Panc1 (cell line): ENCODE data around the gene HTT. TPM values are rescaled to one million over a fixed set of nuclear protein-coding genes. Genes with fewer than 3 reads are reported as not detected.
A peak's percentile ranks its signal among the peaks of the same experiment; 100 is the strongest.

Experiments
- ATAC-seq: fragments of 200-7000 bp; cut with Tn5 transposase; 2 replicates; pipeline ENCODE4 v1.9.1; 2020; ENCODE audit warnings: mild to moderate bottlenecking, moderate library complexity
- BruUV-seq: library from RNA; stranded (reverse); fragments of 400-500 nt; replicated peaks from 2 replicates; lab custom pipeline; 2021; lab: Mats Ljungman, UMichigan
- CTCF ChIA-PET: fragments of 300-600 bp; sonication (Branson Sonifier 250); formaldehyde crosslinking; loops from one replicate; lab custom pipeline; 2022; ENCODE audit warnings: antibody characterized with exemption; lab: Charles Lee
- POLR2A ChIA-PET: fragments of 300-600 bp; sonication (Branson Sonifier 250); formaldehyde crosslinking; loops from one replicate; lab custom pipeline; 2022; ENCODE audit warnings: antibody characterized with exemption; lab: Charles Lee
- DNase-seq: peaks from one replicate; pipeline ENCODE4 v3.0.0-alpha.2; 2010; ENCODE audit warnings: low read depth, low spot score
- H3K27ac ChIP-seq: 2 replicates; pipeline ENCODE4 v1.5.1; 2011; ENCODE audit warnings: mild to moderate bottlenecking, low read length, inconsistent platforms
- H3K27me3 ChIP-seq: fragments of 200-500 bp; sonication (Bioruptor generic); 2 replicates; pipeline ENCODE4 v1.6.0; 2014; ENCODE audit warnings: low read length, inconsistent platforms; ENCODE audit not compliant: control insufficient read depth, insufficient read depth
- H3K36me3 ChIP-seq: fragments of 200-500 bp; sonication (Bioruptor generic); 2 replicates; pipeline ENCODE4 v1.5.1; 2014; ENCODE audit warnings: inconsistent platforms, mild to moderate bottlenecking, low read length, moderate library complexity; ENCODE audit not compliant: control insufficient read depth, insufficient read depth
- H3K4me1 ChIP-seq: 2 replicates; pipeline ENCODE4 v1.5.1; 2011; ENCODE audit warnings: inconsistent platforms, mild to moderate bottlenecking, low read length, moderate library complexity; ENCODE audit not compliant: control insufficient read depth, insufficient read depth
- H3K4me3 ChIP-seq, 2 experiments: 2 replicates each; pipeline ENCODE4 v1.5.1; 2011 to 2012; ENCODE audit warnings: low read depth in 2 of 2, low read length in 2 of 2, mild to moderate bottlenecking in 2 of 2, inconsistent platforms in 1 of 2, moderate library complexity in 1 of 2
- H3K9me3 ChIP-seq: fragments of 200-500 bp; sonication (Bioruptor generic); 2 replicates; pipeline ENCODE4 v1.5.1; 2014; ENCODE audit warnings: low read depth, mild to moderate bottlenecking, inconsistent platforms, low read length, moderate library complexity; ENCODE audit not compliant: control insufficient read depth, insufficient read depth
- POLR2AphosphoS5 ChIP-seq: IDR thresholded peaks from 2 replicates; pipeline ENCODE4 v1.6.1; 2012; ENCODE audit warnings: mild to moderate bottlenecking, low read depth, low read length, moderate library complexity
- SIN3A ChIP-seq: IDR thresholded peaks from 2 replicates; pipeline ENCODE4 v1.6.1; 2012; ENCODE audit warnings: low read depth, mild to moderate bottlenecking, low read length, moderate library complexity, borderline replicate concordance; ENCODE audit not compliant: insufficient read depth
- TCF7L2 ChIP-seq: IDR thresholded peaks from 2 replicates; pipeline ENCODE4 v1.6.1; 2011; ENCODE audit warnings: mild to moderate bottlenecking, low read depth, low read length, inconsistent platforms
- in situ Hi-C: cut with HindIII; loops from 2 replicates; pipeline ENCODE4 v1.10.0; 2016; ENCODE audit warnings: low sequenced_read_pairs, low pct_unique_long_range_greater_than_20kb
- intact Hi-C: fragments of 100-400 bp; cut with micrococcal nuclease; formaldehyde crosslinking; loops from one replicate; pipeline ENCODE4 v1.10.0; 2022; ENCODE audit not compliant: unreplicated experiment
- total RNA-seq: library from RNA; stranded (reverse); gene quantifications from one replicate; pipeline ENCODE4 v1.2.1, GENCODE V29; 2021; ENCODE audit not compliant: unreplicated experiment
- TF ChIP-seq, protein P1 (sequence below), 2 experiments: IDR thresholded peaks; 2 replicates each; pipeline ENCODE4 v1.6.1; 2011 to 2012; ENCODE audit warnings: low read depth in 2 of 2, control low read depth in 1 of 2, low read length in 1 of 2, mild to moderate bottlenecking in 1 of 2, moderate library complexity in 1 of 2; ENCODE audit not compliant: insufficient read depth in 1 of 2
- TF ChIP-seq, protein P2 (sequence below): fragments of 450-650 bp; IDR thresholded peaks from 2 replicates; pipeline ENCODE4 v1.5.1; 2017; ENCODE audit warnings: mild to moderate bottlenecking

HTT gene
- total RNA-seq, 1 experiment from 2014 or later, result 24.7 TPM

DNA sequence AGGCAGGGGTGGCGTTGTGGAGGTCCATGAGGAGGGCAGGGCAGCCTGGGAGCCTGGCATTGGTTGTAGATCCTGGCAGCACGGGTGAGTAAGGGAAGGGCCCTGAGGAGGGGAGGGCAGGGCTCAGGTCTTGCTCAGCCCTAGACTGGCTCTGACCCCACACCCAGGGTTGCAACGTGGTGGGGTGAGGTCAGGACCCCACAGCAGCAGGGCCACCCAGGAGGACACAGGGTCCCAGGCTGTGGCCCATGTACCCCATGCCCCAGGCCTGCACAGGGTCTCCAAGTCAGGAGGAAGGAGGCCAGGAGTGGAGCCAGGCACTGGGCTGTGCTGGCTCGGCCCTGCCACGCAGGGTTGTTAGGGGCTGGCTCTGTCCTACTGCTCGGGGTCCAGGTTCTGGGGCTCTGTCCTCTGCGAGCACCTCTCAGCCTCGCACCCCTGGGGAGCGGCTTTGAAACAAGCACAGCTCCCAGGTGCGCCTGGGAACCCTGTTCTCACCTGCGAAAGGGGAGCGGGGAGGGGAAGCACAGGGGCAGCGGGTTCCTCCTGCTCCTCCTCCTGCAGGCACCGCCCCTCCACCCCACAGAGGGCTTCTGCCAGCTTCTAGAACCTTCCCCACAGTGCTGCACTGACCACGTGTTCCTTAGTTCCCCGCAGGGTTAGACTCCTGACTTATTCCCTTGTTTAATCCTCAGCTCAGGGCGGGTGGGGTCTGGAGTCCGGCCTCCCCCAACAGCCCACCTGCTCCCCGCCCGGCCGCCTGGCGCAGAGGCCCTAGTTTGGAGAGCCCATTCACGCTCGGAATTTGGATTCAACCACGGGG lies 194.8 kb downstream of the HTT start:
- no peaks in the 10 kb centered on the region for H3K27me3 ChIP-seq
- in situ Hi-C loops, result no loop called here
- no peaks in the 10 kb centered on the region for H3K9me3 ChIP-seq
- ATAC-seq (peak; percentile 52), DNase-seq (no peak)
- POLR2A ChIA-PET, result no interaction called here
- H3K36me3 ChIP-seq, result no peaks in the 10 kb centered on the region
- CTCF ChIA-PET, result no interaction called here
- TF ChIP-seq SIN3A, result no peak
- TF ChIP-seq, protein P1, sequence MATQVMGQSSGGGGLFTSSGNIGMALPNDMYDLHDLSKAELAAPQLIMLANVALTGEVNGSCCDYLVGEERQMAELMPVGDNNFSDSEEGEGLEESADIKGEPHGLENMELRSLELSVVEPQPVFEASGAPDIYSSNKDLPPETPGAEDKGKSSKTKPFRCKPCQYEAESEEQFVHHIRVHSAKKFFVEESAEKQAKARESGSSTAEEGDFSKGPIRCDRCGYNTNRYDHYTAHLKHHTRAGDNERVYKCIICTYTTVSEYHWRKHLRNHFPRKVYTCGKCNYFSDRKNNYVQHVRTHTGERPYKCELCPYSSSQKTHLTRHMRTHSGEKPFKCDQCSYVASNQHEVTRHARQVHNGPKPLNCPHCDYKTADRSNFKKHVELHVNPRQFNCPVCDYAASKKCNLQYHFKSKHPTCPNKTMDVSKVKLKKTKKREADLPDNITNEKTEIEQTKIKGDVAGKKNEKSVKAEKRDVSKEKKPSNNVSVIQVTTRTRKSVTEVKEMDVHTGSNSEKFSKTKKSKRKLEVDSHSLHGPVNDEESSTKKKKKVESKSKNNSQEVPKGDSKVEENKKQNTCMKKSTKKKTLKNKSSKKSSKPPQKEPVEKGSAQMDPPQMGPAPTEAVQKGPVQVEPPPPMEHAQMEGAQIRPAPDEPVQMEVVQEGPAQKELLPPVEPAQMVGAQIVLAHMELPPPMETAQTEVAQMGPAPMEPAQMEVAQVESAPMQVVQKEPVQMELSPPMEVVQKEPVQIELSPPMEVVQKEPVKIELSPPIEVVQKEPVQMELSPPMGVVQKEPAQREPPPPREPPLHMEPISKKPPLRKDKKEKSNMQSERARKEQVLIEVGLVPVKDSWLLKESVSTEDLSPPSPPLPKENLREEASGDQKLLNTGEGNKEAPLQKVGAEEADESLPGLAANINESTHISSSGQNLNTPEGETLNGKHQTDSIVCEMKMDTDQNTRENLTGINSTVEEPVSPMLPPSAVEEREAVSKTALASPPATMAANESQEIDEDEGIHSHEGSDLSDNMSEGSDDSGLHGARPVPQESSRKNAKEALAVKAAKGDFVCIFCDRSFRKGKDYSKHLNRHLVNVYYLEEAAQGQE (IDR thresholded peaks at IDR 0.05; ENCODE audit: insufficient read depth in 1 of 2, low read depth in 2 of 2, low read length in 1 of 2), result no peak
- no peak for TF ChIP-seq POLR2AphosphoS5
- TF ChIP-seq, protein P2, sequence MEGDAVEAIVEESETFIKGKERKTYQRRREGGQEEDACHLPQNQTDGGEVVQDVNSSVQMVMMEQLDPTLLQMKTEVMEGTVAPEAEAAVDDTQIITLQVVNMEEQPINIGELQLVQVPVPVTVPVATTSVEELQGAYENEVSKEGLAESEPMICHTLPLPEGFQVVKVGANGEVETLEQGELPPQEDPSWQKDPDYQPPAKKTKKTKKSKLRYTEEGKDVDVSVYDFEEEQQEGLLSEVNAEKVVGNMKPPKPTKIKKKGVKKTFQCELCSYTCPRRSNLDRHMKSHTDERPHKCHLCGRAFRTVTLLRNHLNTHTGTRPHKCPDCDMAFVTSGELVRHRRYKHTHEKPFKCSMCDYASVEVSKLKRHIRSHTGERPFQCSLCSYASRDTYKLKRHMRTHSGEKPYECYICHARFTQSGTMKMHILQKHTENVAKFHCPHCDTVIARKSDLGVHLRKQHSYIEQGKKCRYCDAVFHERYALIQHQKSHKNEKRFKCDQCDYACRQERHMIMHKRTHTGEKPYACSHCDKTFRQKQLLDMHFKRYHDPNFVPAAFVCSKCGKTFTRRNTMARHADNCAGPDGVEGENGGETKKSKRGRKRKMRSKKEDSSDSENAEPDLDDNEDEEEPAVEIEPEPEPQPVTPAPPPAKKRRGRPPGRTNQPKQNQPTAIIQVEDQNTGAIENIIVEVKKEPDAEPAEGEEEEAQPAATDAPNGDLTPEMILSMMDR, result no peak
- TF ChIP-seq TCF7L2, result no peak
- intact Hi-C loops, result no loop called here
- BruUV-seq, result no TSS peak
- H3K27ac ChIP-seq, result no peak overlapping the region
- H3K4me3 ChIP-seq, result no peak overlapping the region
- no peaks in the 10 kb centered on the region for H3K4me1 ChIP-seq

DNA sequence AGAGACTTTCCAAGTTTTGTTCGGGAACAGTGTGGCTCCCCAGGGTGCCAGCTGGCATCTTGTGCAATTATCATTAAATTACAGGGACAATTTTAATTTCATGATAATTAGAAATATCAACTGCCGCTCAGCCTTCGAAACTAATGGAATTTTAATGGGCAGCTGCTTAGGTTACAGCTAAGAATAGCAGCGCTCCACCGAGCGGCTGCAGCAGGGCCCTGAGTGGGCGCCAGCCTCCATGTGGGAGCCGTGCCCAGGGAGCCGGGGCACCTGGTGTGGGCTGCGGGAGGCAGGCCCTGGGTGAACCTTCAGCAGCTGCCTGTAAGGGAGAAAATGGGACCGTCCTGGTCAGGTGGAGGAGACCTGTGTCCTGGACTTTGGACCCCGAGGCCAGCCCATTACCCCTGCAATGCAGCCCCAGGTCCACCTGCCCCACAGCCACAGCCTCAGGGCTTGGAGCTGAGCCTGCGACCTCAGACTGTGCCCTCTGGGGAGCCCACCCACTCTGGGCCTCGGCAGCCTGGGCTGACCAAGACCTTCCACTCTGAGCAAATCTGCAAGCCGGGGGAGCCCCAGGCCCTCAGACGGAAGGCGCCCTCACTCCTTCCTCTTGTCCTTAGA lies 195.6 kb downstream of the HTT start:
- DNase-seq (no peak), ATAC-seq (no peak)
- H3K36me3 ChIP-seq, result no peaks in the 10 kb centered on the region
- BruUV-seq, result no TSS peak
- intact Hi-C loops, result no loop called here
- in situ Hi-C loops, result no loop called here
- H3K4me1 ChIP-seq, result no peaks in the 10 kb centered on the region
- no peaks in the 10 kb centered on the region for H3K27me3 ChIP-seq
- H3K27ac ChIP-seq, result no peak overlapping the region
- POLR2A ChIA-PET, result no interaction called here
- H3K4me3 ChIP-seq, result no peak overlapping the region
- CTCF ChIA-PET, result no interaction called here
- TF ChIP-seq, protein P2, result no peak
- TF ChIP-seq, protein P1 (IDR thresholded peaks at IDR 0.05; ENCODE audit: insufficient read depth in 1 of 2, low read depth in 2 of 2, low read length in 1 of 2), result no peak
- TF ChIP-seq POLR2AphosphoS5 (no peak), SIN3A (no peak), TCF7L2 (no peak)
- no peaks in the 10 kb centered on the region for H3K9me3 ChIP-seq
